ENCODE measurements around the gene PDE8A.
A peak's percentile ranks its signal among the peaks of the same experiment; 100 is the strongest.

PDE8A gene

GRCh38 chr15:84981711-84982300 is at the start of gene PDE8A:
Gene PDE8A (plus strand): TSS chr15:84981856. CDS start chr15:84982163, 307 bp downstream.
- DNase-seq (ENCODE audit: low spot score), result peak; percentile 59

- DNase-seq (ENCODE audit: low spot score), result no peak
These were observed 46.5 kb upstream of the PDE8A start for GRCh38 chr15:84934942-84935729.

GRCh38 chr15:84937144-84937543 is 44.5 kb upstream of the PDE8A start:
- DNase-seq (ENCODE audit: low spot score), result no peak

GRCh38 chr15:84938726-84939125 is 42.9 kb upstream of the PDE8A start:
- no peak for DNase-seq (ENCODE audit: low spot score)

DNA sequence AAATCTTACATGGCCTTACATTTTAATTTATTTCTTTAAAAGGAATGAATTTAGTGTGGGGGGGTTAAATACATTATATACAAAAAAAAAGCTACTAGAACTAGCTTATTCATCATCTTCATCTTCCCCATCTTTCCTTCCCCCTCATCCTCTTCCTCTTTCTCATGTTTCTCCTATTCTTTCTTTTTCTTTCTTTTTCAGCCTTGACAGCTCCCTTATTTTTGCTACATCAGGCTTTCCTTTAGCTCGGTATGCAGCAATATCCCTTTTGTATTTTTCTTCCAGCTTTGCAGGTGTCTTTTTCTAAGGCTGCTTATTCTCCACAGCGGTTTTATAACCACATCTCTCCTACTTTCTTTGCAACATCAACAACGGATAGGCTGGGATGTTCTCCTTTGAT is 41.3 kb upstream of the PDE8A start:
- no peak for DNase-seq (ENCODE audit: low spot score)

DNA sequence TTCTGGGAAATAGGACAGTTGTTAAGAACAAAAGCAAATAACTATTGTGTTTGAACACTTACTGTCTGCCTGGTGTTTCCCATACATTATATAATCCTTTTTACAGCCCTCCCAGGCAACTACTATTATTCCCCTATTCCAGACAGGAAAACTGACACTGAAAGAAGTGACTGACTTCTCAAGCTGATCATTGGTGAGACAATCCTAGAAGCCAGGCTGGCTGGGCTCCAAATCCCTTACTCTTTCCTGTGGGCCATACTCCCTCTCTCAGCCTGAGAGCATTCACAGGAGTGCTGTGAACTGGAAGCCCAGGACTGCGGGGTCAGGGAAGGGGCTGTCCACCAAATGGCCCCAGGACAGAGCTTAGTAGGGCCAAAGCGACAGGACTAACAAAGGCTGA is 39.2 kb upstream of the PDE8A start:
- DNase-seq (ENCODE audit: low spot score), result no peak

DNA sequence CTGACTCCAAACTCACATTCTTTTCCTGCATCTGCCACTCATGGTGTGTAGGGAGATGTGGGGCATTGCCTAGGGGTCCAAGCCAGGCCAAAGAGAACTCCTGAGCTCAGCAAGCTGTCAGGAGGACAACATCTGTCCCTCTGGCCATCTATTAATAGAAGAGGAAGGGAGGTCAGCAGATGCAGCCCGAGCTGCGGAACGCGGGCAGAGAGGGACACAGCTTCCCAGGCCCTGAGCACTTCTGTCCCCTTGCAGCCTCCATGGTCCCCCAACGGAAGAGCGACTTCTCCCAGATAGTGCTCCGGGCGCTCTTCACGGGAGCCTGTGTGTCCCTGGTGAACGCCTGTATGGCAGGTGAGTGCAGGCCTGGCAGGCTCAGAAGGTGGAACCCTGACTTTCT is 37.3 kb upstream of the PDE8A start:
- DNase-seq (ENCODE audit: low spot score), result no peak

- DNase-seq (ENCODE audit: low spot score), result no peak
These were observed 36.8 kb upstream of the PDE8A start for GRCh38 chr15:84944861-84945260.

GRCh38 chr15:84946772-84947489 is 34.7 kb upstream of the PDE8A start:
- no peak for DNase-seq (ENCODE audit: low spot score)

- no peak for DNase-seq (ENCODE audit: low spot score)
These were observed 33.5 kb upstream of the PDE8A start for GRCh38 chr15:84947947-84948830.

GRCh38 chr15:84949043-84949442 is 32.6 kb upstream of the PDE8A start:
- DNase-seq (ENCODE audit: low spot score), result no peak

GRCh38 chr15:84949845-84950569 is 31.6 kb upstream of the PDE8A start:
- DNase-seq (ENCODE audit: low spot score), result no peak

DNA sequence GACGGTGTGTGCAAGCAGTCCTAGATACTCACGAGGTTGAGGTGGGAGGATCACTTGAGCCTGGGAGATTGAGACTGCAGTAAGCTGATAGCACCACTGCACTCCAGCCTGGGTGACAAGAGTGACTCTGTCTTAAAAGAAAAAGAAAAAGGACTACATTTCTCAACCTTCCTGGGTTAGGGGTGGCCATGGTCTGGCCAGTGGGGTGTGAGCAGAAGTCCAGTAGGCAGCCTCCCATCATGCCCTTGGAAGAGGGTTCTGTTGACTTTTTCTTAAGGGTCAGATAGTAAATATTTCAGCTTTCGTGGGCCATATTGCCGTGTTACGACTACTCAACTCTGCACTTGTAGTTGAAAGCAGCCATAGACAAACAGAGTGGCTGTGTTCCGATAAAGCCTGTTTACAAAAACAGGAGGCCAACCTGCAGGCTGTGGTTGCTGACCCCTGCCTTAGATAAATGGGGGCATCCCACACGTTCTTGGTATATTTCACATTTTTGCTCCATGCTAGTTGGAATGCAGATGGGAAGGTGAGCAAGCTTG is 31.0 kb upstream of the PDE8A start:
- no peak for DNase-seq (ENCODE audit: low spot score)

- no peak for DNase-seq (ENCODE audit: low spot score)
These were observed 29.9 kb upstream of the PDE8A start for GRCh38 chr15:84951736-84952135.

DNA sequence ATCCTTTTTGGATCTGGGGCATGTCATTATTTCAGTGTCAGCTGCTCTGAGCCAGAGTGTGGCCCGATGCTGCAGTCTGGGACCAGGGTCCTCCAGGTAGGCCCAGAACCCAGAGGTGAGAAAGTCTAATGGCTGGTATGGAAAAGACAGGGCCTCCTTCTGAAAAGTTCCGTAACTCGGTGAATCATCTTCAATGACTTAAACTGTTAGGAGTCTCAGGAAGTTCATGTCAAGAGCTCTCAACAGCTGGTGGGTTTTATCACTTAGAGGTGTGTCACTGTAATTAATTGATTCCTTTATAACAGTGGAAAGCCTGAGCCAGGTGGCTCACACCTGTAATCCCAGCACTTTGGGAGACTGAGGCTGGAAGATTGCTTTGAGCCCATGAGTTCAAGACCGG is 28.5 kb upstream of the PDE8A start:
- no peak for DNase-seq (ENCODE audit: low spot score)

GRCh38 chr15:84953726-84954125 is 27.9 kb upstream of the PDE8A start:
- no peak for DNase-seq (ENCODE audit: low spot score)

DNA sequence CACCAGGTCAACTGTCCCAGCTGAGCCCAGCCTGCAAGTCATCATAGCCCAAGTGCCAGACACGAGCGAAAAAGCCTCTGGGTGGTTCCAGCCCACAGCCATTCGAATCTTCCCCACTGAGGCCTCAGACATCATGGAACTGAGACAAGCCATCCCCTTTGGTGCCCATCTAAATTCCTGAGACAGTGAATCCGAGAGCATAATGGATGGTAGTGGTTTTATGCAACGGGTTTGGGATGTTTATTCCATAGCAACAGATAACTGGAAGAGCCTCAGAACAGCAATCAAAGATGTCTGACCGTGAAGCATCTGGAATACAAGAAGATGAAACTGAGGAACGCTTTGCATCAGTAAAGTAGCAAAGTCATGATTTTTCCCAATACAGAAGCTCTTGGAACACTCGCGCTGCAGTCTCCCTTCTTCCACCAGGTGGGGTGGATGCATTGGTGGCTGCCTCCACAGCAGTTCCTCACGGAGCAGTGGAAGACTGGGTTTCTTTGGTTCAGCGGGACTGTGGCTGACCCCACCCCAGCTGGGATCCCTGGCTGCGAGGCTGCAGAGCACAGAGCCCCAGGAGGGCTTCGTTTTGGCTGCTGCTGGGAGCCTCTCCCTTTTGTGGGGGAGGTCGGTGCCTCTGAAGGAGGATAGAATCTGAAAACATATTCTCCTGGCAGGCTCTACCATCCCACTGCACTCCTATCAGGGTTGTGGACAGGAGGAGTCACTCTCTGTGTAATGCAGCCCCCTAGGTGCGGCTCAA is 26.4 kb upstream of the PDE8A start:
- peak; percentile 71 for DNase-seq (ENCODE audit: low spot score)

DNA sequence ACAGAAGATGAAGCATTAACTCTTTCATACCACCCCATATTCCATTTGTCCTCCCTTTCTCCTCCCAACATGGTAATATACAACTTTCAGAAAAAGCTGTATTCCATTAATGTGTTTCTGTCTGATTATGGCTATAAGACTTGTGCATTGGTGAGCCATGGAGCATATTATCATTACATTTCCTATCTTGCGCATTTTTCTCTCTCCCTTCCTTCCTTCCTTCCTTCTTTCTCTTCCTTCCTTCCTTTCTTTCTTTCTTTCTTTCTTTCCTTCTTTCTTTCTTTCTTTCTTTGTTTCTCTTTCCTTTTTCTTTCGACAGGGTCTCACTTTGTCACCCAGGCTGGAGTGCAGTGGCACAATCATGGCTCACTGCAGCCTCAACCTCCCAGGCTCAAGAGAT is 25.5 kb upstream of the PDE8A start:
- no peak for DNase-seq (ENCODE audit: low spot score)

- no peak for DNase-seq (ENCODE audit: low spot score)
These were observed 21.1 kb upstream of the PDE8A start for GRCh38 chr15:84960391-84961113.

GRCh38 chr15:84961114-84961452 is 20.6 kb upstream of the PDE8A start:
- DNase-seq (ENCODE audit: low spot score), result no peak
